Type B pancreatic cell (in vitro differentiated cells): ENCODE data around the gene GPATCH2L. TPM values are rescaled to one million over a fixed set of nuclear protein-coding genes. Genes with fewer than 3 reads are reported as not detected.

ENCODE experiments used
- DNase-seq: peaks from one replicate; pipeline ENCODE4 v3.0.0; 2021; ENCODE audit warnings: mixed read lengths; ENCODE audit not compliant: unreplicated experiment; ENCODE audit errors: extremely low spot score
- H3K27ac Mint-ChIP-seq: 2 replicates; pipeline ENCODE4 v1.8.0; 2021; ENCODE audit warnings: mild to moderate bottlenecking, mixed read lengths
- H3K27me3 Mint-ChIP-seq: 2 replicates; pipeline ENCODE4 v1.8.0; 2021; ENCODE audit warnings: mixed read lengths
- H3K36me3 Mint-ChIP-seq: 2 replicates; pipeline ENCODE4 v1.8.0; 2021; ENCODE audit warnings: mixed read lengths
- H3K4me1 Mint-ChIP-seq: one replicate; pipeline ENCODE4 v1.8.0; 2021; ENCODE audit warnings: mixed read lengths; ENCODE audit not compliant: unreplicated experiment
- H3K4me3 Mint-ChIP-seq: 2 replicates; pipeline ENCODE4 v1.8.0; 2021; ENCODE audit warnings: mild to moderate bottlenecking, mixed read lengths
- H3K9me3 Mint-ChIP-seq: 2 replicates; pipeline ENCODE4 v1.8.0; 2021; ENCODE audit warnings: mixed read lengths
- CTCF ChIP-seq: fragments of 200-600 bp; sonication (generic); conservative IDR thresholded peaks from 2 replicates; pipeline ENCODE4 v1.5.0; 2021; ENCODE audit warnings: antibody characterized with exemption, mild to moderate bottlenecking
- total RNA-seq: library from RNA; stranded (reverse); gene quantifications from 2 replicates; pipeline ENCODE4 v1.2.1, GENCODE V29; 2021; ENCODE audit warnings: low replicate concordance

The GPATCH2L gene
- total RNA-seq, 1 donor from 2014 or later = 57.0 TPM

- H3K4me3 Mint-ChIP-seq = no peak overlapping the region
- H3K36me3 Mint-ChIP-seq = peaks cover 3% of the 10 kb centered on the region
- no peak for DNase-seq
- peaks cover 7% of the 10 kb centered on the region for H3K9me3 Mint-ChIP-seq
- no peak for TF ChIP-seq CTCF
- H3K27me3 Mint-ChIP-seq = peaks cover 41% of the 10 kb centered on the region
- H3K4me1 Mint-ChIP-seq = peaks cover 6% of the 10 kb centered on the region
- H3K27ac Mint-ChIP-seq = no peak overlapping the region
Observed at GRCh38 chr14:76112889-76113624, 38.7 kb upstream of the GPATCH2L start.

- H3K9me3 Mint-ChIP-seq = peaks cover 2% of the 10 kb centered on the region
- no peak for TF ChIP-seq CTCF
- DNase-seq = no peak
- no peak overlapping the region for H3K4me3 Mint-ChIP-seq
- no peaks in the 10 kb centered on the region for H3K36me3 Mint-ChIP-seq
- peaks cover 38% of the 10 kb centered on the region for H3K27me3 Mint-ChIP-seq
- H3K4me1 Mint-ChIP-seq = peaks cover 6% of the 10 kb centered on the region
- H3K27ac Mint-ChIP-seq = no peak overlapping the region
Observed at GRCh38 chr14:76113691-76114090, 38.0 kb upstream of the GPATCH2L start.

DNA sequence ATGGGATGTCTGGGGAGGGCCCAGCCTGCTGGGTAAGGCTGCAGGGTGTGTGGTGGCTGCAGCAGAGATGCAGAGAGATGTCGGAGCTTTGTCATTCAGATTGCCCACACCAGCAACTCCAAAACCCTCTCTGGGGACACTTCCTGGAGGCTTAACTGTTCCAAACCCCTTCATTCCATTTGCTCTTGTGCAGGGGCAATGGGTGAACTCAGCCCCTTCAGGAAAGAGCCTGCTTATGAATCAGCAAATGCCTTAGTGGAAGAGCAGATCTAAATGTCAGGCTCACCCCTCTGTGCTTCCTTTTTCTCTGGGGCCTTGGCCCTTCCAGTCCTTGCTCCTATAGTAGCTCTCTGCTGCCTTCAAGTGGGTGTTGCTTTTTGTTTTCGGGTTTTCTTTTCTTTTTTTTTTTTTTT, 36.7 kb upstream of the GPATCH2L start:
- Mint-ChIP-seq H3K4me3 (no peak overlapping the region), H3K27ac (no peak overlapping the region), H3K27me3 (peaks cover 38% of the 10 kb centered on the region), H3K9me3 (no peaks in the 10 kb centered on the region), H3K36me3 (no peaks in the 10 kb centered on the region), H3K4me1 (peaks cover 6% of the 10 kb centered on the region)
- TF ChIP-seq CTCF = no peak
- no peak for DNase-seq

DNA sequence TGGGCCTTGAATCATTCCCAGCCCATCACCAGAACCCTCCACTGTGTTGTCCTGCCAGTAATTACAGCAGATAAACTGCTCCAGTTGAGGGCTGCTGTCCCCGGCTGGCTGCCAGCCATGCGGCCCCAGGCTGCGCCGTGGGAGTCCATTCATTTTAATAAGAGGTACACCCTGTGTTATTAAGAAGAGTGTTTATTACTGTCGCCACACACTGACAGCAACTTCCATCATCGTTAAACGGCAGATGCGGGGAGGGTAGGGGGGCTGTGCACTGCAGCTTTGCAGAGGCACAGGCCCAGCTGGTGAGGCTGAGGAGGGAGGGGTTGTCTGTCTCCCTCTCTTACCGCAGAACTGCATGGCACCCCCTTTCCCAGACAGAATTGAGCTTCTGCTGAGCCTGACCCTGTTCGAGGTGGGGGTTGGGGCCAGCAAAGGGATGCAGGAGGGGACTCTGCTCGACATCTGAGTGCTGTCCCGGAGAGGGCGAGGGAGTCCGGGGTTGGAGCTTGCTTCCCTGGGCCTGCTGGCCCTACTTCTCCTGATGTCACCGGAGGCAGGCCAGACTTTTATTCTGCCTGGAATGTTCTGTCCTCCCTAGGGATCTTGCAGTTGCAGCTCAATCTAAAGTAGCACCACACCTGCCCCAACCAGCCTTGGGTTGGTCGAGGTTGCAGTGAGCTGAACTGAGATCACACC, 33.8 kb upstream of the GPATCH2L start:
- no peaks in the 10 kb centered on the region for H3K9me3 Mint-ChIP-seq

GRCh38 chr14:76118594-76118993, 33.1 kb upstream of the GPATCH2L start:
- Mint-ChIP-seq H3K27me3 (peaks cover 37% of the 10 kb centered on the region), H3K4me3 (no peak overlapping the region), H3K9me3 (no peaks in the 10 kb centered on the region), H3K4me1 (peaks cover 6% of the 10 kb centered on the region), H3K27ac (no peak overlapping the region), H3K36me3 (no peaks in the 10 kb centered on the region)
- TF ChIP-seq CTCF = no peak
- no peak for DNase-seq

More for the DNA sequence above, 33.8 kb upstream of the GPATCH2L start:
- no peak for DNase-seq
- Mint-ChIP-seq H3K27ac (no peak overlapping the region), H3K4me3 (peak overlapping the region; percentile 29), H3K36me3 (no peaks in the 10 kb centered on the region), H3K27me3 (peaks cover 40% of the 10 kb centered on the region), H3K4me1 (peaks cover 6% of the 10 kb centered on the region)
- TF ChIP-seq CTCF = no peak
